Right cardiac atrium (tissue), 5 donors: ENCODE results near the gene SHISA5. TPM values are rescaled to one million over a fixed set of nuclear protein-coding genes. Genes with fewer than 3 reads are reported as not detected.
"Not testable (repeated sequence)": the region's sequence is repeated elsewhere in the genome, so short reads cannot be mapped to it uniquely, and the experiment has no call there.

Source experiments
- ATAC-seq, 2 donors: fragments of 200-7000 bp; cut with Tn5 transposase; one replicate each; pipeline versions ENCODE4 v1.8.0 to v1.9.1; 2020; ENCODE audit warnings: moderate library complexity in 2 of 2, mild to moderate bottlenecking in 1 of 2
- DNase-seq, 3 donors: peaks; one replicate each; pipeline ENCODE4 v3.0.0-alpha.2; 2020
- H3K27ac ChIP-seq: one replicate; pipeline ENCODE4 v1.5.1; 2013; ENCODE audit warnings: mild to moderate bottlenecking, low read length, control low read depth, moderate library complexity
- H3K27me3 ChIP-seq: one replicate; pipeline ENCODE4 v1.6.1; 2013; ENCODE audit not compliant: control insufficient read depth, insufficient read depth
- H3K4me1 ChIP-seq: one replicate; pipeline ENCODE4 v1.6.1; 2013; ENCODE audit warnings: low read length; ENCODE audit not compliant: control insufficient read depth, insufficient read depth
- H3K4me3 ChIP-seq: one replicate; pipeline ENCODE4 v1.5.1; 2013; ENCODE audit warnings: low read length, control low read depth
- H3K9me3 ChIP-seq: one replicate; pipeline ENCODE4 v1.6.1; 2013; ENCODE audit warnings: low read length; ENCODE audit not compliant: control insufficient read depth
- WGBS: extraction: QIAGEN DNeasy Blood & Tissue Kit; methylation state at CpG from one replicate; pipeline ENCODE4 v1.1.7; 2013; 5-methylcytosine and 5-hydroxymethylcytosine counted together
- intact Hi-C, 4 donors: fragments of 100-400 bp; cut with DNase I; formaldehyde crosslinking; loops; one replicate each; pipeline versions ENCODE4 v1.11.0 to v1.14.0; 2022 to 2023
- polyA plus RNA-seq: library from polyadenylated mRNA; stranded (reverse); fragments of 200-250 nt; gene quantifications from one replicate; pipeline ENCODE4 v1.2.3, GENCODE V29; 2013
- total RNA-seq, 4 donors: library from RNA; stranded (reverse); fragmentation: NEBNext Ultra II Directional; extraction: Animal tissue kit (Norgen Biotek cat#: 25700); gene quantifications; one replicate each; pipeline ENCODE4 v1.2.1, GENCODE V29; 2021
- donor health status: healthy with polysubstance abuse.
- donor health status: DM: no; HTN: yes; CAD: no.
- donor health status: DM: no; HTN: no; CAD: no.
- donor health status: DM: no; HTN: yes; CAD: no; lungs with severe emphysema.
- donor health status: DM: yes; HTN: yes; CAD: no.

Gene SHISA5
- total and polyA plus RNA-seq, 5 donors: 57.0 to 93.1 (median 74.4) TPM

- ATAC-seq (peak; percentile 52 to 74), DNase-seq (peak; percentile 78 to 84 (median 82))
- H3K4me1 ChIP-seq: peaks cover 6% of the 10 kb centered on the region
- peak overlapping the region; percentile 72 for H3K27ac ChIP-seq
- intact Hi-C loops: loop anchor here in 2 of 4 donors (5.0 kb wide), 1 partner anchor 36 kb away; a partner anchor contains a TSS
- H3K27me3 ChIP-seq: no peaks in the 10 kb centered on the region
- 10% methylated on average over 26 of the region's 26 CpGs for WGBS
- H3K4me3 ChIP-seq: peak overlapping the region; percentile 51
- no peaks in the 10 kb centered on the region for H3K9me3 ChIP-seq
These were observed 448 bp downstream of the SHISA5 start for GRCh38 chr3:48503401-48504050.

- intact Hi-C loops: loop anchor here in 2 of 4 donors (5.0 kb wide), 1 partner anchor 35 kb away; a partner anchor contains a TSS
- ATAC-seq (no peak), DNase-seq (peak; percentile 50 to 76 (median 76))
- Histone ChIP-seq H3K4me1 (peaks cover 6% of the 10 kb centered on the region), H3K9me3 (no peaks in the 10 kb centered on the region), H3K4me3 (peak overlapping the region; percentile 51), H3K27me3 (no peaks in the 10 kb centered on the region), H3K27ac (peak overlapping the region; percentile 72)
- WGBS: 40% methylated on average over 6 of the region's 6 CpGs
These were observed 1.2 kb downstream of the SHISA5 start for GRCh38 chr3:48502728-48503168.

- Histone ChIP-seq H3K4me1 (peaks cover 6% of the 10 kb centered on the region), H3K9me3 (no peaks in the 10 kb centered on the region), H3K27ac (no peak overlapping the region), H3K4me3 (no peak overlapping the region), H3K27me3 (no peaks in the 10 kb centered on the region)
- no peak for DNase-seq
- ATAC-seq: no peak
- 84% methylated on average over 5 of the region's 5 CpGs for WGBS
- intact Hi-C loops: loop anchor here in 2 of 4 donors (5.0 kb wide), 1 partner anchor 35 kb away; a partner anchor contains a TSS
These were observed 1.9 kb downstream of the SHISA5 start for GRCh38 chr3:48502121-48502520.

GRCh38 chr3:48501196-48501595 is 2.8 kb downstream of the SHISA5 start:
- Histone ChIP-seq H3K4me3 (no peak overlapping the region), H3K27ac (no peak overlapping the region), H3K9me3 (no peaks in the 10 kb centered on the region), H3K4me1 (peaks cover 6% of the 10 kb centered on the region), H3K27me3 (no peaks in the 10 kb centered on the region)
- DNase-seq (no peak), ATAC-seq (no peak)
- 90% methylated on average over 7 of the region's 7 CpGs for WGBS
- intact Hi-C loops: loop anchor here in 2 of 4 donors (5.0 kb wide), 1 partner anchor 34 kb away; a partner anchor contains a TSS

GRCh38 chr3:48500656-48501055 is 3.3 kb downstream of the SHISA5 start:
- DNase-seq (no peak), ATAC-seq (no peak)
- Histone ChIP-seq H3K27me3 (no peaks in the 10 kb centered on the region), H3K27ac (no peak overlapping the region), H3K4me3 (no peak overlapping the region), H3K4me1 (peaks cover 6% of the 10 kb centered on the region), H3K9me3 (no peaks in the 10 kb centered on the region)
- intact Hi-C loops: loop anchor here in 2 of 4 donors (5.0 kb wide), 1 partner anchor 33 kb away; a partner anchor contains a TSS
- WGBS: 95% methylated on average over 5 of the region's 5 CpGs

GRCh38 chr3:48493203-48493501 is 10.8 kb downstream of the SHISA5 start:
- no peak for ATAC-seq

GRCh38 chr3:48492461-48493202 is 11.3 kb downstream of the SHISA5 start:
- Histone ChIP-seq H3K27ac (no peak overlapping the region), H3K4me3 (no peak overlapping the region), H3K4me1 (no peaks in the 10 kb centered on the region), H3K9me3 (no peaks in the 10 kb centered on the region), H3K27me3 (no peaks in the 10 kb centered on the region)
- DNase-seq (no peak), ATAC-seq (no peak)
- 85% methylated on average over 7 of the region's 7 CpGs for WGBS
- intact Hi-C loops: no loop called here

More at GRCh38 chr3:48493203-48493501, 10.8 kb downstream of the SHISA5 start:
- H3K27ac ChIP-seq: no peak overlapping the region
- H3K9me3 ChIP-seq: no peaks in the 10 kb centered on the region
- intact Hi-C loops: no loop called here
- no peak for DNase-seq
- no peaks in the 10 kb centered on the region for H3K4me1 ChIP-seq
- WGBS: 91% methylated on average over 3 of the region's 3 CpGs
- H3K27me3 ChIP-seq: no peaks in the 10 kb centered on the region
- H3K4me3 ChIP-seq: no peak overlapping the region

GRCh38 chr3:48486952-48487351 is 17.0 kb downstream of the SHISA5 start:
- ATAC-seq: no peak
- intact Hi-C loops: no loop called here

GRCh38 chr3:48482822-48483221 is 21.2 kb downstream of the SHISA5 start:
- H3K4me1 ChIP-seq, intact Hi-C loops, H3K27ac ChIP-seq, H3K4me3 ChIP-seq, H3K27me3 ChIP-seq, ATAC-seq, DNase-seq, H3K9me3 ChIP-seq: not testable (repeated sequence)
- WGBS: 92% methylated on average over 6 of the region's 6 CpGs

More at GRCh38 chr3:48486952-48487351, 17.0 kb downstream of the SHISA5 start:
- H3K27me3 ChIP-seq: no peaks in the 10 kb centered on the region
- no peak for DNase-seq
- H3K4me3 ChIP-seq: no peak overlapping the region
- no peaks in the 10 kb centered on the region for H3K9me3 ChIP-seq
- no peak overlapping the region for H3K27ac ChIP-seq
- H3K4me1 ChIP-seq: no peaks in the 10 kb centered on the region
- 91% methylated on average over 5 of the region's 5 CpGs for WGBS

GRCh38 chr3:48480891-48481290 is 23.1 kb downstream of the SHISA5 start:
- H3K27ac ChIP-seq, intact Hi-C loops, DNase-seq, H3K9me3 ChIP-seq, H3K4me3 ChIP-seq, ATAC-seq, H3K4me1 ChIP-seq, H3K27me3 ChIP-seq: not testable (repeated sequence)
- WGBS: 97% methylated on average over 11 of the region's 11 CpGs
